Measurements from ENCODE around the gene SLC44A4.
"Not testable (repeated sequence)": the region's sequence is repeated elsewhere in the genome, so short reads cannot be mapped to it uniquely, and the experiment has no call there.

SLC44A4 gene

GRCh38 chr6:31821301-31822035 lies 57.3 kb downstream of the SLC44A4 start:
- DNase-seq, result no peak
- peaks cover 21% of the 10 kb centered on the region for H3K4me1 ChIP-seq (ENCODE audit: control insufficient read depth, insufficient read depth, low read length, poor library complexity, severe bottlenecking)
- no peaks in the 10 kb centered on the region for H3K36me3 ChIP-seq (ENCODE audit: control insufficient read depth, insufficient read depth, low read length)
- H3K27me3 ChIP-seq (replicated peaks; ENCODE audit: control insufficient read depth, insufficient read depth, low read length, poor library complexity, severe bottlenecking), result no peaks in the 10 kb centered on the region
- peak overlapping the region; percentile 73 for H3K4me3 ChIP-seq (ENCODE audit: insufficient read depth, low read depth, low read length, poor library complexity, severe bottlenecking)
- no peaks in the 10 kb centered on the region for H3K9me3 ChIP-seq (ENCODE audit: control insufficient read depth, low read length)
- H3K27ac ChIP-seq (ENCODE audit: insufficient read depth, low read length, poor library complexity, severe bottlenecking), result peak overlapping the region; percentile 86

- not testable (repeated sequence) for H3K27ac ChIP-seq (ENCODE audit: insufficient read depth, low read length, poor library complexity, severe bottlenecking); H3K4me3 ChIP-seq (ENCODE audit: insufficient read depth, low read depth, low read length, poor library complexity, severe bottlenecking); H3K9me3 ChIP-seq (ENCODE audit: control insufficient read depth, low read length); H3K27me3 ChIP-seq (replicated peaks; ENCODE audit: control insufficient read depth, insufficient read depth, low read length, poor library complexity, severe bottlenecking); H3K36me3 ChIP-seq (ENCODE audit: control insufficient read depth, insufficient read depth, low read length); DNase-seq
- H3K4me1 ChIP-seq (ENCODE audit: control insufficient read depth, insufficient read depth, low read length, poor library complexity, severe bottlenecking), result peaks cover 22% of the 10 kb centered on the region
Measured at GRCh38 chr6:31820399-31820798, 58.4 kb downstream of the SLC44A4 start.

GRCh38 chr6:31819871-31820299 lies 58.9 kb downstream of the SLC44A4 start:
- Histone ChIP-seq H3K9me3 (ENCODE audit: control insufficient read depth, low read length) (no peaks in the 10 kb centered on the region), H3K4me1 (ENCODE audit: control insufficient read depth, insufficient read depth, low read length, poor library complexity, severe bottlenecking) (peaks cover 24% of the 10 kb centered on the region), H3K4me3 (ENCODE audit: insufficient read depth, low read depth, low read length, poor library complexity, severe bottlenecking) (no peak overlapping the region), H3K27ac (ENCODE audit: insufficient read depth, low read length, poor library complexity, severe bottlenecking) (no peak overlapping the region), H3K36me3 (ENCODE audit: control insufficient read depth, insufficient read depth, low read length) (no peaks in the 10 kb centered on the region), H3K27me3 (replicated peaks; ENCODE audit: control insufficient read depth, insufficient read depth, low read length, poor library complexity, severe bottlenecking) (no peaks in the 10 kb centered on the region)
- DNase-seq, result no peak

- H3K27me3 ChIP-seq (replicated peaks; ENCODE audit: control insufficient read depth, insufficient read depth, low read length, poor library complexity, severe bottlenecking); H3K9me3 ChIP-seq (ENCODE audit: control insufficient read depth, low read length); DNase-seq; H3K36me3 ChIP-seq (ENCODE audit: control insufficient read depth, insufficient read depth, low read length): not testable (repeated sequence)
- peak overlapping the region; percentile 42 for H3K4me3 ChIP-seq (ENCODE audit: insufficient read depth, low read depth, low read length, poor library complexity, severe bottlenecking)
- peaks cover 33% of the 10 kb centered on the region for H3K4me1 ChIP-seq (ENCODE audit: control insufficient read depth, insufficient read depth, low read length, poor library complexity, severe bottlenecking)
- H3K27ac ChIP-seq (ENCODE audit: insufficient read depth, low read length, poor library complexity, severe bottlenecking), result peak overlapping the region; percentile 65
Measured at GRCh38 chr6:31817929-31818511, 60.8 kb downstream of the SLC44A4 start.

- H3K27me3 ChIP-seq (replicated peaks; ENCODE audit: control insufficient read depth, insufficient read depth, low read length, poor library complexity, severe bottlenecking), result not testable (repeated sequence)
- DNase-seq, result peak in 1 of 3 donors; percentile 20
- peak overlapping the region; percentile 65 for H3K27ac ChIP-seq (ENCODE audit: insufficient read depth, low read length, poor library complexity, severe bottlenecking)
Measured at GRCh38 chr6:31817133-31817928, 61.5 kb downstream of the SLC44A4 start.

GRCh38 chr6:31815025-31815838 lies 63.6 kb downstream of the SLC44A4 start, which contains the start of the genes HSPA1A and HSPA1L:
Gene HSPA1A, plus strand, starts transcription at chr6:31815543. Its CDS starts 214 bp downstream, at chr6:31815757.
Gene HSPA1L, minus strand, starts transcription at chr6:31815283. Its CDS starts 3,311 bp downstream, at chr6:31811972.
- H3K36me3 ChIP-seq (ENCODE audit: control insufficient read depth, insufficient read depth, low read length), result peaks cover 12% of the 10 kb centered on the region
- peaks cover 23% of the 10 kb centered on the region for H3K4me1 ChIP-seq (ENCODE audit: control insufficient read depth, insufficient read depth, low read length, poor library complexity, severe bottlenecking)
- H3K27ac ChIP-seq (ENCODE audit: insufficient read depth, low read length, poor library complexity, severe bottlenecking), result peak within 1 kb of the TSS; percentile 81
- DNase-seq, result peak; percentile 50 to 72 (median 52)
- H3K4me3 ChIP-seq (ENCODE audit: insufficient read depth, low read depth, low read length, poor library complexity, severe bottlenecking), result peak within 1 kb of the TSS; percentile 92
- no peaks in the 10 kb centered on the region for H3K9me3 ChIP-seq (ENCODE audit: control insufficient read depth, low read length)
- no peaks in the 10 kb centered on the region for H3K27me3 ChIP-seq (replicated peaks; ENCODE audit: control insufficient read depth, insufficient read depth, low read length, poor library complexity, severe bottlenecking)

More at GRCh38 chr6:31817133-31817928, 61.5 kb downstream of the SLC44A4 start:
- H3K9me3 ChIP-seq (ENCODE audit: control insufficient read depth, low read length); H3K36me3 ChIP-seq (ENCODE audit: control insufficient read depth, insufficient read depth, low read length): not testable (repeated sequence)
- Histone ChIP-seq H3K4me1 (ENCODE audit: control insufficient read depth, insufficient read depth, low read length, poor library complexity, severe bottlenecking) (peaks cover 31% of the 10 kb centered on the region), H3K4me3 (ENCODE audit: insufficient read depth, low read depth, low read length, poor library complexity, severe bottlenecking) (peak overlapping the region; percentile 42)

- peak overlapping the region; percentile 81 for H3K27ac ChIP-seq (ENCODE audit: insufficient read depth, low read length, poor library complexity, severe bottlenecking)
- peak overlapping the region; percentile 92 for H3K4me3 ChIP-seq (ENCODE audit: insufficient read depth, low read depth, low read length, poor library complexity, severe bottlenecking)
- peak; percentile 59 to 78 (median 59) for DNase-seq
Measured at GRCh38 chr6:31814677-31815024, 64.1 kb downstream of the SLC44A4 start.

GRCh38 chr6:31813465-31813849 lies 65.3 kb downstream of the SLC44A4 start:
- H3K27ac ChIP-seq (ENCODE audit: insufficient read depth, low read length, poor library complexity, severe bottlenecking), result peak overlapping the region; percentile 49
- H3K9me3 ChIP-seq (ENCODE audit: control insufficient read depth, low read length), result no peaks in the 10 kb centered on the region
- DNase-seq, result no peak
- peaks cover 17% of the 10 kb centered on the region for H3K4me1 ChIP-seq (ENCODE audit: control insufficient read depth, insufficient read depth, low read length, poor library complexity, severe bottlenecking)
- peaks cover 12% of the 10 kb centered on the region for H3K36me3 ChIP-seq (ENCODE audit: control insufficient read depth, insufficient read depth, low read length)
- peak overlapping the region; percentile 25 for H3K4me3 ChIP-seq (ENCODE audit: insufficient read depth, low read depth, low read length, poor library complexity, severe bottlenecking)
- no peaks in the 10 kb centered on the region for H3K27me3 ChIP-seq (replicated peaks; ENCODE audit: control insufficient read depth, insufficient read depth, low read length, poor library complexity, severe bottlenecking)

More at GRCh38 chr6:31814677-31815024, 64.1 kb downstream of the SLC44A4 start:
- Histone ChIP-seq H3K4me1 (ENCODE audit: control insufficient read depth, insufficient read depth, low read length, poor library complexity, severe bottlenecking) (peaks cover 23% of the 10 kb centered on the region), H3K9me3 (ENCODE audit: control insufficient read depth, low read length) (no peaks in the 10 kb centered on the region), H3K27me3 (replicated peaks; ENCODE audit: control insufficient read depth, insufficient read depth, low read length, poor library complexity, severe bottlenecking) (no peaks in the 10 kb centered on the region), H3K36me3 (ENCODE audit: control insufficient read depth, insufficient read depth, low read length) (peaks cover 12% of the 10 kb centered on the region)

Measured in effector memory CD4-positive, alpha-beta T cell (primary cell).